Calu3 (cell line): ENCODE measurements around the gene CDH5. TPM values are rescaled to one million over a fixed set of nuclear protein-coding genes. Genes with fewer than 3 reads are reported as not detected.
"Not testable (repeated sequence)": the region's sequence is repeated elsewhere in the genome, so short reads cannot be mapped to it uniquely, and the experiment has no call there.

Experiments
- BruUV-seq: library from RNA; stranded (reverse); fragments of 400-500 nt; replicated peaks from 2 replicates; lab custom pipeline; 2021; lab: Mats Ljungman, UMichigan
- CTCF ChIA-PET: fragments of 300-600 bp; sonication (Branson Sonifier 250); formaldehyde crosslinking; loops from one replicate; lab custom pipeline; 2022; ENCODE audit warnings: antibody characterized with exemption; lab: Charles Lee
- DNase-seq: peaks from one replicate; pipeline ENCODE4 v3.0.0; 2022
- H3K27ac Mint-ChIP-seq: one replicate; pipeline ENCODE4 v1.8.0; 2022; ENCODE audit warnings: mixed read lengths; ENCODE audit not compliant: unreplicated experiment
- H3K27me3 Mint-ChIP-seq: one replicate; pipeline ENCODE4 v1.8.0; 2022; ENCODE audit warnings: mixed read lengths; ENCODE audit not compliant: unreplicated experiment
- H3K36me3 Mint-ChIP-seq: one replicate; pipeline ENCODE4 v1.8.0; 2022; ENCODE audit warnings: mild to moderate bottlenecking, moderate library complexity, mixed read lengths; ENCODE audit not compliant: insufficient read depth, unreplicated experiment
- H3K4me1 Mint-ChIP-seq: one replicate; pipeline ENCODE4 v1.8.0; 2022; ENCODE audit warnings: mild to moderate bottlenecking, low read depth, mixed read lengths; ENCODE audit not compliant: unreplicated experiment
- H3K4me3 Mint-ChIP-seq: one replicate; pipeline ENCODE4 v1.8.0; 2022; ENCODE audit warnings: mild to moderate bottlenecking, low read depth, moderate library complexity, mixed read lengths; ENCODE audit not compliant: unreplicated experiment
- H3K9me3 Mint-ChIP-seq: one replicate; pipeline ENCODE4 v1.8.0; 2022; ENCODE audit warnings: low read depth, mixed read lengths; ENCODE audit not compliant: unreplicated experiment
- CTCF ChIP-seq: fragments of 200-600 bp; IDR thresholded peaks from one replicate; pipeline ENCODE4 v1.8.0; 2022; ENCODE audit warnings: antibody characterized with exemption; ENCODE audit not compliant: unreplicated experiment
- intact Hi-C: fragments of 100-400 bp; cut with micrococcal nuclease; formaldehyde crosslinking; loops from one replicate; pipeline ENCODE4 v1.10.0; 2022; ENCODE audit not compliant: unreplicated experiment
- total RNA-seq: library from RNA; stranded (reverse); gene quantifications from 2 replicates; pipeline ENCODE4 v1.2.3, GENCODE V29; 2022

CDH5 gene
- total RNA-seq, 1 experiment from 2014 or later: not detected

GRCh38 chr16:66444049-66444481, 77.6 kb downstream of the CDH5 start:
- intact Hi-C loops: no loop called here
- peaks cover 66% of the 10 kb centered on the region for H3K27me3 Mint-ChIP-seq
- H3K36me3 Mint-ChIP-seq: no peaks in the 10 kb centered on the region
- CTCF ChIA-PET: no interaction called here
- H3K4me3 Mint-ChIP-seq: no peak overlapping the region
- no peak overlapping the region for H3K27ac Mint-ChIP-seq
- no peaks in the 10 kb centered on the region for H3K9me3 Mint-ChIP-seq
- no peak for DNase-seq
- no TSS peak for BruUV-seq
- no peaks in the 10 kb centered on the region for H3K4me1 Mint-ChIP-seq
- TF ChIP-seq CTCF: no peak

GRCh38 chr16:66446737-66447136, 80.2 kb downstream of the CDH5 start:
- no peak for DNase-seq
- H3K27ac Mint-ChIP-seq: no peak overlapping the region
- H3K4me1 Mint-ChIP-seq: no peaks in the 10 kb centered on the region
- H3K27me3 Mint-ChIP-seq: peaks cover 39% of the 10 kb centered on the region
- no peaks in the 10 kb centered on the region for H3K36me3 Mint-ChIP-seq
- H3K9me3 Mint-ChIP-seq: no peaks in the 10 kb centered on the region
- no TSS peak for BruUV-seq
- TF ChIP-seq CTCF: no peak
- H3K4me3 Mint-ChIP-seq: no peak overlapping the region
- CTCF ChIA-PET: interaction anchor here (0.7 kb wide), 1 partner anchor 8 kb away, joined by 3 read pairs; no protein-coding TSS in a partner anchor
- intact Hi-C loops: no loop called here

GRCh38 chr16:66447491-66447890, 81.0 kb downstream of the CDH5 start:
- no peaks in the 10 kb centered on the region for H3K4me1 Mint-ChIP-seq
- CTCF ChIA-PET: no interaction called here
- BruUV-seq: no TSS peak
- peaks cover 38% of the 10 kb centered on the region for H3K27me3 Mint-ChIP-seq
- no peak overlapping the region for H3K4me3 Mint-ChIP-seq
- no peaks in the 10 kb centered on the region for H3K36me3 Mint-ChIP-seq
- no peak for TF ChIP-seq CTCF
- H3K27ac Mint-ChIP-seq: no peak overlapping the region
- intact Hi-C loops: no loop called here
- DNase-seq: no peak
- H3K9me3 Mint-ChIP-seq: no peaks in the 10 kb centered on the region

GRCh38 chr16:66451548-66451947, 85.1 kb downstream of the CDH5 start:
- Mint-ChIP-seq H3K27ac (no peak overlapping the region), H3K9me3 (no peaks in the 10 kb centered on the region), H3K36me3 (no peaks in the 10 kb centered on the region), H3K27me3 (peaks cover 7% of the 10 kb centered on the region), H3K4me3 (no peak overlapping the region), H3K4me1 (no peaks in the 10 kb centered on the region)
- BruUV-seq: no TSS peak
- CTCF ChIA-PET: interaction anchor here (0.7 kb wide), 1 partner anchor 64 kb away, joined by 3 read pairs; no protein-coding TSS in a partner anchor
- intact Hi-C loops: no loop called here
- TF ChIP-seq CTCF: no peak
- DNase-seq: no peak

- H3K9me3 Mint-ChIP-seq, H3K36me3 Mint-ChIP-seq, intact Hi-C loops, DNase-seq, BruUV-seq, H3K4me1 Mint-ChIP-seq, H3K27ac Mint-ChIP-seq, H3K4me3 Mint-ChIP-seq: not testable (repeated sequence)
- CTCF ChIA-PET: interaction anchor here (0.6 kb wide), 2 partner anchors 30 to 63 kb away, joined by 3 to 5 read pairs; no protein-coding TSS in a partner anchor
- peaks cover 17% of the 10 kb centered on the region for H3K27me3 Mint-ChIP-seq
These were observed 86.7 kb downstream of the CDH5 start for GRCh38 chr16:66453230-66453629.

Other genes starting within 250 kb of the CDH5 start
- gene BEAN1, start 60.6 kb downstream of the CDH5 start, total RNA-seq: 1.7 and 3.1 TPM in 2 replicates
- 53.2 and 56.6 TPM in 2 replicates for gene TK2, start 183.4 kb downstream of the CDH5 start, total RNA-seq
- gene CKLF, start 185.9 kb downstream of the CDH5 start, total RNA-seq: 217 and 293 TPM in 2 replicates
- 48.4 and 72.1 TPM in 2 replicates for gene CMTM1, start 199.7 kb downstream of the CDH5 start, total RNA-seq
- 0.92 and 0.95 TPM in 2 replicates for gene CMTM2, start 212.8 kb downstream of the CDH5 start, total RNA-seq
- 18.4 and 33.6 TPM in 2 replicates for gene CMTM3, start 238.0 kb downstream of the CDH5 start, total RNA-seq